Tibial nerve (tissue), 4 donors: ENCODE measurements around the gene ELMO2. TPM values are rescaled to one million over a fixed set of nuclear protein-coding genes. Genes with fewer than 3 reads are reported as not detected.
A peak's percentile ranks its signal among the peaks of the same experiment; 100 is the strongest.

Experiments
- DNase-seq, 2 donors: peaks; one replicate each; pipeline ENCODE4 v3.0.0-alpha.2; 2019; ENCODE audit warnings: low spot score in 2 of 2
- H3K27ac ChIP-seq, 4 donors: fragments of 200-600 bp; sonication (generic) in 3 of 4; one replicate each; pipeline ENCODE4 v1.5.1; 2017 to 2019; ENCODE audit warnings: mild to moderate bottlenecking in 1 of 4
- H3K27me3 ChIP-seq, 2 donors: fragments of 200-600 bp; sonication (generic) in 1 of 2; one replicate each; pipeline versions ENCODE4 v1.5.1 to v1.6.0; 2017 to 2019
- H3K36me3 ChIP-seq, 3 donors: fragments of 200-600 bp; sonication (generic); one replicate each; pipeline ENCODE4 v1.5.1; 2018 to 2019
- H3K4me1 ChIP-seq, 4 donors: fragments of 200-600 bp; sonication (generic) in 3 of 4; one replicate each; pipeline ENCODE4 v1.5.1; 2017 to 2019
- H3K4me3 ChIP-seq, 4 donors: fragments of 200-600 bp; sonication (generic) in 3 of 4; one replicate each; pipeline ENCODE4 v1.5.1; 2017 to 2019; ENCODE audit warnings: mild to moderate bottlenecking in 1 of 4, moderate library complexity in 1 of 4
- H3K9me3 ChIP-seq, 4 donors: fragments of 200-600 bp; sonication (generic) in 3 of 4; one replicate each; pipeline ENCODE4 v1.5.1; 2017 to 2019
- EP300 ChIP-seq, 2 donors: sonication (generic); formaldehyde crosslinking; IDR thresholded peaks; one replicate each; pipeline ENCODE4 v1.6.1; 2017; ENCODE audit warnings: antibody characterized with exemption in 2 of 2, mild to moderate bottlenecking in 1 of 2
- POLR2A ChIP-seq, 2 donors: fragments of 450-650 bp; IDR thresholded peaks; one replicate each; pipeline ENCODE4 v1.6.1; 2017; ENCODE audit warnings: antibody characterized with exemption in 2 of 2, mild to moderate bottlenecking in 2 of 2, moderate library complexity in 2 of 2
- WGBS, 2 donors: methylation state at CpG; one replicate each; pipeline ENCODE4 v1.1.5; 2018; 5-methylcytosine and 5-hydroxymethylcytosine counted together
- total RNA-seq, 4 donors: library from RNA; depleted of rRNA; stranded (reverse); fragments of >200 nt; gene quantifications; one replicate each; pipeline ENCODE4 v1.1.0, GENCODE V29; 2016
- TF ChIP-seq, protein P1 (sequence below), 5 experiments: fragments of 200-600 bp in 3 of 5; fragments of 450-650 bp in 2 of 5; sonication (generic) in 3 of 5; IDR thresholded peaks; one replicate each; pipeline ENCODE4 v1.5.1; 2016 to 2019; ENCODE audit warnings: antibody characterized with exemption in 5 of 5, mild to moderate bottlenecking in 3 of 5, moderate library complexity in 2 of 5

The ELMO2 gene
- total RNA-seq, 4 donors from 2014 or later, result 56.7 to 78.9 (median 70.5) TPM

DNA sequence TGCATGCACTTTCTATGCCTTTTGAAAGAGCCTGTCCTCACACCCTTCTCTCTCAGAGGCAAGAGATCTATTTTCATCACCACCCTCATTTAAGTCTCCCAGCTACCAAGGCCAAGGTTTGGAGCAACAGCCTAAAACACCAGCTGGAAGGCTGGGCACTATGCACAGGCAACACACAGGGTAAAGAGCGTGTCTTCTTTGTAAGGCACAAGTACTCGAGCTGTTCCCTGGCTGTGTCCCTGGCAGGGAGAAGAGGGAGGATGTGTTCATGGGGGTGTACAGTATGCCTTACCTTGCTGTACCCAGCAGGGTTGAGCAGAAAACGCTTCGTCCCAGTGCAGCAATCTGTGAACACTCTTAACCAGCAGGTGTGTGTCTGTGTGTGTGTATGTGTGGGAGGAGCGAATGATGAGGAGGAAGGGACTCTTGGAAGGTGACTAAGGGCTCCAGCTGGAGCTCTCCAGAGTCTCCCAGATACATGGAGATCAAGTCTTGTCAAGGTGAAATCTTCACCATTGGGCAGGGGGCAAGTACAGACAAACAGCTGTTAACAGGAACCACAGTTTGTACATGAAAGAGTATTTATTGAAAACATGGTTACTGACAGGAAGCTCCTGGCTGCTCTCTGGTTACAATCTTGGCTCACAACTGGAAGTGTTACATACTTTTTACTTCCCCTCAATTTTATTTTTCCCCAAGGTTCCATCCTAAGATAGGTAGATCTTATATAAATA lies 40.8 kb downstream of the ELMO2 start:
- no peak for DNase-seq
- Histone ChIP-seq H3K4me1 (peaks cover 0 to 52% (median 20%) of the 10 kb centered on the region in 4 donors), H3K9me3 (no peaks in the 10 kb centered on the region), H3K4me3 (no peak overlapping the region), H3K27ac (peak overlapping the region in 1 of 4 donors; percentile 100), H3K27me3 (no peaks in the 10 kb centered on the region), H3K36me3 (peaks cover 0 to 55% (median 4%) of the 10 kb centered on the region in 3 donors)
- TF ChIP-seq, protein P1, sequence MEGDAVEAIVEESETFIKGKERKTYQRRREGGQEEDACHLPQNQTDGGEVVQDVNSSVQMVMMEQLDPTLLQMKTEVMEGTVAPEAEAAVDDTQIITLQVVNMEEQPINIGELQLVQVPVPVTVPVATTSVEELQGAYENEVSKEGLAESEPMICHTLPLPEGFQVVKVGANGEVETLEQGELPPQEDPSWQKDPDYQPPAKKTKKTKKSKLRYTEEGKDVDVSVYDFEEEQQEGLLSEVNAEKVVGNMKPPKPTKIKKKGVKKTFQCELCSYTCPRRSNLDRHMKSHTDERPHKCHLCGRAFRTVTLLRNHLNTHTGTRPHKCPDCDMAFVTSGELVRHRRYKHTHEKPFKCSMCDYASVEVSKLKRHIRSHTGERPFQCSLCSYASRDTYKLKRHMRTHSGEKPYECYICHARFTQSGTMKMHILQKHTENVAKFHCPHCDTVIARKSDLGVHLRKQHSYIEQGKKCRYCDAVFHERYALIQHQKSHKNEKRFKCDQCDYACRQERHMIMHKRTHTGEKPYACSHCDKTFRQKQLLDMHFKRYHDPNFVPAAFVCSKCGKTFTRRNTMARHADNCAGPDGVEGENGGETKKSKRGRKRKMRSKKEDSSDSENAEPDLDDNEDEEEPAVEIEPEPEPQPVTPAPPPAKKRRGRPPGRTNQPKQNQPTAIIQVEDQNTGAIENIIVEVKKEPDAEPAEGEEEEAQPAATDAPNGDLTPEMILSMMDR (IDR thresholded peaks at IDR 0.05), result no peak
- TF ChIP-seq EP300 (IDR thresholded peaks at IDR 0.05) (no peak), POLR2A (IDR thresholded peaks at IDR 0.05) (no peak)
- WGBS, 2 donors, result 92 to 95% methylated on average over 5 of the region's 5 CpGs

GRCh38 chr20:46364670-46365486 lies 41.5 kb downstream of the ELMO2 start:
- H3K36me3 ChIP-seq, result peaks cover 0 to 47% (median 0%) of the 10 kb centered on the region in 3 donors
- H3K4me3 ChIP-seq, result peak overlapping the region; percentile 94 to 100 (median 98)
- 57% methylated on average over 10 of the region's 10 CpGs for WGBS, 2 donors
- peak overlapping the region; percentile 97 to 100 (median 99) for H3K27ac ChIP-seq
- no peak for TF ChIP-seq POLR2A (IDR thresholded peaks at IDR 0.05)
- no peak for TF ChIP-seq EP300 (IDR thresholded peaks at IDR 0.05)
- TF ChIP-seq, protein P1 (IDR thresholded peaks at IDR 0.05), result no peak
- H3K27me3 ChIP-seq, result no peaks in the 10 kb centered on the region
- peaks cover 0 to 60% (median 20%) of the 10 kb centered on the region in 4 donors for H3K4me1 ChIP-seq
- DNase-seq, result no peak
- H3K9me3 ChIP-seq, result no peaks in the 10 kb centered on the region

DNA sequence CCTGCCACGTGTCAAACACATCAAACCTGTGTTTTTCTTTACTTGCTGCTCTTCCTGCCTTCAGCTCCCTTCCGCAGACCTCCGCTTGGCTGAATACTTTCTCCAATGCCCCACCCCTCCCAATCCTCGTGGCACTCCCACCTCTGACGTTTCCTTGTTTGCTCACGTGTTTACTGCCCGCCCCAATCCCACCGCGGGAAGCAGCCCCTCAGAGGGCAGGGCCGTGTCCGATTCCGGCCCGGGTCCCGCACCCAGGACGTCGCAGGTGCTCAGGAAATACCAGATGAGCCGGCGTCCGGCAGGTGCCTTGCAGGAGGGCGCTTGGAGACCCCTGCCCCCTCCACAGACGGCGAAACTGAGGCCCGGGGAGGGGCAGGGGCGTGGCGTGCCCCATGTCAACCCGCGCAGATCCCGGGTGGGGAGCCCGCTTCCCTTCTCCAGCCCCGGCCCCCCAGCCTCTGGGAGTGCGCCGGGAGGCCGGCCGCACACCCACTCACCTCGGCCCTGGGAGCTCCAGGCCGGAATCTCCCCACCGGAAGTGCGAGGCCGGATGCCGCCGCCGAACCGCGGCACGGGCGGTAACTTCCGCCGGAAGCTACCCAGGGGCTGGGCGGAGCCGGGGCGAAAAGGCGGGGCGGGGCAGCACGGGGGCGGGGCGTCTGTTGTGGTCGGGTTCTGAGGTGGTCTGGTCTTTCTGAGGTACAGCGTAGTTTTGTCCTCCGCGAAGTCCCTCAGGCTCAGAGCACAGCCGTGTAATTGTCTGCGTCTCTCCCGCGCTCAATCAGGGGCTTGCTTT lies 42.3 kb downstream of the ELMO2 start:
- H3K27ac ChIP-seq, result peak overlapping the region; percentile 97 to 100 (median 99)
- H3K36me3 ChIP-seq, result peaks cover 0 to 42% (median 0%) of the 10 kb centered on the region in 3 donors
- H3K27me3 ChIP-seq, result no peaks in the 10 kb centered on the region
- 0 to 1% methylated on average over 31 to 59 of the region's 64 CpGs for WGBS, 2 donors
- peak; percentile 69 to 84 for DNase-seq
- H3K9me3 ChIP-seq, result no peaks in the 10 kb centered on the region
- H3K4me1 ChIP-seq, result peaks cover 0 to 68% (median 24%) of the 10 kb centered on the region in 4 donors
- TF ChIP-seq EP300 (IDR thresholded peaks at IDR 0.05), result peak; percentile 92 to 95
- peak; percentile 71 to 87 for TF ChIP-seq POLR2A (IDR thresholded peaks at IDR 0.05)
- TF ChIP-seq, protein P1 (IDR thresholded peaks at IDR 0.05), result peak in 2 of 5 experiments; percentile 42
- H3K4me3 ChIP-seq, result peak overlapping the region; percentile 94 to 100 (median 98)

DNA sequence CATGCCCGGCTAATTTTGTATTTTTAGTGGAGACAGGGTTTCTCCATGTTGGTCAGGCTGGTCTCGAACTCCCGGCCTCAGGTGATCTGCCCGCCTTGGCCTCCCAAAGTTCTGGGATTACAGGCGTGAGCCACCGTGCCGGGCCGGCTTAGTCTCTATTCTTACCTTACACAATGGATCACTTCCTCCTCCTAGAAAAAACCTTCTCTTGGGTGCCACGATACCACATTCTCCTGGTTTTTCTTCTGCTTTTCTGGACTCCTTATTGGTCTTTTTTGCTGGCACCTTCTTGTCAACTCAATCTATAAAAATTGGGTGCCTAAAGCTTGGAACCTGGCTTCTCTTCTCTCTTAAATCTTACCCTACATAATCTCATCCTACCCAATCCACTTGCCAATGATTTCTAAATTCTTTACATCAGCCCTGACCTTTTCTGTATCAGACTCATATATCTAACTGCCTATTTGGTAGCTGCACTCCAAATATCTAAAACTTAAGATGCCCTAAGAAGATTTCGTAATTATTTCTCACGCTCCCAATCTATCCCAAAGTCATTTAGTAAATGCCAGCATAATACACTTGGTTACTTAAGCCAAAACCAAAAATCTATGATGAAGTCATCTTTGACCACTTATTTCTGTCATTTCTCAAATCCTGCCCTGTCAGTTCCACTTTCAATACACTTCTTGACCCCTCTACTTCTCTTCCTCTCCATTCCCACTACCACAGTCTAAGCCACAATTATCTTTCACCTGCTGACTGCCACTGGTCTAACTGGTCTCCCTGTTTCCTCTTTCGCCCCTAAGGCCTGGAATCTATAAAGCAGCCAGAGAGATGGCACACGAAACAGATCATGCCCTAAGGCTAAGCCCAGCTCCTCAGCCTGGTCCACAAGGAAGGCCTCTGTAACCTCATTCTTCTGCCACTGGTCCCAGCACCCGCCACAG lies 43.2 kb downstream of the ELMO2 start:
- Histone ChIP-seq H3K27me3 (no peaks in the 10 kb centered on the region), H3K9me3 (no peaks in the 10 kb centered on the region), H3K27ac (peak overlapping the region; percentile 97 to 100 (median 99)), H3K4me3 (peak overlapping the region; percentile 94 to 100 (median 98)), H3K36me3 (peaks cover 0 to 42% (median 0%) of the 10 kb centered on the region in 3 donors), H3K4me1 (peaks cover 0 to 77% (median 24%) of the 10 kb centered on the region in 4 donors)
- 60 to 65% methylated on average over 14 of the region's 14 CpGs for WGBS, 2 donors
- DNase-seq, result no peak
- TF ChIP-seq EP300 (IDR thresholded peaks at IDR 0.05) (no peak), POLR2A (IDR thresholded peaks at IDR 0.05) (no peak)
- TF ChIP-seq, protein P1 (IDR thresholded peaks at IDR 0.05), result no peak
